HT-29 (cell line): ENCODE data around the gene COX4I1. TPM values are rescaled to one million over a fixed set of nuclear protein-coding genes. Genes with fewer than 3 reads are reported as not detected.

Experiments used
- DNase-seq: peaks from one replicate; pipeline ENCODE4 v3.0.0-alpha.2; 2015; ENCODE audit warnings: low spot score
- total RNA-seq: library from RNA; depleted of rRNA; stranded (reverse); fragments of >200 nt; shearing (Covaris generic); gene quantifications from 2 replicates; pipeline ENCODE4 v1.2.3, GENCODE V29; 2014

Gene COX4I1
- total RNA-seq, 1 experiment from 2014 or later, result 443 TPM

- no peak for DNase-seq
Observed at GRCh38 chr16:85840395-85840794, 40.9 kb downstream of the COX4I1 start.

GRCh38 chr16:85840801-85841200, 41.3 kb downstream of the COX4I1 start:
- no peak for DNase-seq

- DNase-seq, result no peak
Observed at GRCh38 chr16:85842435-85842834, 42.9 kb downstream of the COX4I1 start.

DNA sequence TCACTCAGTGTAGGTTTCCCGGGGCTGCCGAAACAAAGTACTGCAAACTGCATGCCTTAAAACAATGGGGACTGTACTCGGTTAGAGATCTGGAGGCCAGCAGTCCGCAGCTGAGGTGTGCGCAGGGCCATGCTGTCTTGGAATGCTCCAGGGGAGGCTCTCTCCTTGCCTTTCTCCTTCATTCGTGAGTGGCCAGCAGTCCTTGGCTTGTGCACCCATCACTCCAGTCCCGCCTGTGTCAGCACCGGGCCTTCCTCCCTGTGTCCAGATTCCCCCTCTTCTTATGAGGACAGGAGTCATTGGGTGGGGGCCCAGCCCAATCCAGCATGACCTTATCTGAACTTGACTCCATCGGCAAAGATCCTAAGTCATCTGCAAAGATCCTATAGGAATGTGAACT, 43.4 kb downstream of the COX4I1 start:
- no peak for DNase-seq

DNA sequence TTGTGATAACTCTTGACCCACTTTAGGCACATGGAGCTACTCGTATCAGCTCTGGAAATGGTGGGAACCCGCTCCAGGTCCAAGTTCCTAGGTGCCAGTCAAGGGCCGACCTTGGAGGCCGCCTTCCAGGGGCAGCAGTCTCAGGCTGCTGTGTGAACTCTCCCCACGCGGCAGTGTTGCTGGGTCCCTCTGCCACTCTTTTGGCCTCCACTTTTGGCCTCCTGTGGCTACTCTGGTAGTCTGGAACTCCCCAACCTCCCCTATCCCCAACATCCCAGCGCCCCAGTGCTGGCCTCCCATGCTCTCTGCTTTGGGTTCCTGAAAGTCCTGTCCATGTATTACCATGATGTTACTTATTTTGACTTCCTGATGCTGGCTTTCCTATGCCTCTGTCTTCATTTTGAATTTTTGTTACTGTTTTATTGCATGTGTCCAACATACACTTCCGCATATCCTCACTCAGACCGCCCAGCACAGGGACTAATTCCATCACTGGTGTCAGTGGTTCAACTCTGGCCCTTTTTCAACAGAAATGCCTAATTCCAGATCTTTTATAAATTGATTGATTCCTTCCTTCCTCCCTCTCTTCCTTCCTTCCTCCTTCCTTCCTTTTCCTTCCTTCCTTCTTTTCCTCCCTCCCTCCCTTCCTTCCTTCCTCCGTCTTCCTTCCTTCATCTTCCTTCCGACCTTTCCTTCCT, 44.1 kb downstream of the COX4I1 start:
- DNase-seq, result no peak

- no peak for DNase-seq
Observed at GRCh38 chr16:85844169-85844481, 44.6 kb downstream of the COX4I1 start.

DNA sequence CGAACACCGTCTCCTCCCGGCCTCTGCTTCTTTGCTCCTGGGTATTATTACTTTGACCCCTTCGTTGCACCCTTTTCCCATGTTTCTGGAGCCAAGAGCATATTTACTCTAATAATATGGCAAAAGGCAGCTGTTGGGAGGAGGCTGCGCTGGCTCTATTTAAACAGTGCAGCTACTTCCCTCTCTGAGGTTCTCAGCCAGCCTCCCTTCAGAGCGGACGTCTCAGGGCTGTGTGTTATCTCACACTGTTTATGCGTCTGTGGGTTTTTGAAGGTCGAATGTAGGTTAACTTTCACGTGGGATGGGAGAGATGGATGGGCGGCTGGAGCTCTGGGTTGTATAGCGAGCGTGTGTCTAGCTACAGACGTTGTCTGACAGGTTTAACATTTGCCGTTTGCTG, 45.3 kb downstream of the COX4I1 start:
- DNase-seq, result no peak

- DNase-seq, result no peak
Observed at GRCh38 chr16:85845266-85845665, 45.8 kb downstream of the COX4I1 start.

DNA sequence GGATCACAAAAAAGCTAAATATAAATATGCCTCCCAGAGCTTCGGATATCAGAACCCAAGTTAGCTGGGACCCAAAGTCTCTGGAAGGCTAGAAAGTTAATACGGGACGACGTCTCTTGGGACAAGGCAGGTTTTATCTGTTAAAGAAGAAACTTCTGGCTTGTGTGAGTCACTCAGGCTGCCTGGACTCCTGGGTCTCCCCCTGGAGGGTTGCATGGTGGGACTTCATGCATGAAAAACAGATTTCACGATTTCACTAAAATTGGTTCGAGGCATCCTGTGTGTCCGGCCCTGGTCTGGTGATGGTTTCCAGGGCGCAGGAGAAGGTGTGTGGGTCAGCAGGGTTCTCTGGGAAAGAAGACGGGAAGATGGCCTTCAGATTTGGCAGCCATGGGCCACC, 47.0 kb downstream of the COX4I1 start:
- DNase-seq, result no peak

DNA sequence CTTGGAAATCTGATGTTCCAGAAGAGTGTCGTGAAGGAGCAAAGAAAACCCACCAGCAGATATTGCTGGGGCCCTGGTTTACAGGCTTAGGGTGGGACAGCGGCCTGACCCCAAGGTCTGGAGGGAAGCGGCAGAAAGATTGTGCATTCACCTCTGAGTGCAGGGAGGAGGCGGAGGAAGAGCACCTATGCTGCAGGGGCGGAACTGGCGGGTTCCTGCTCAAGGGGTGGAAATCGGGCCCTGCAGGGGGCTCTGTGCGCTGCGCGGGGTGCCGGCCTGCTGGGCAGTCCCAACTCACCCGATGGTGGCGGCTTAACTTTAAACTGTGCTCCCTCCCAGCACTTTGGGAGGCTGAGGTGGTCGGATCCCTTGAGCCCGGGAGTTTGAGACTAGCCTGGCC, 47.5 kb downstream of the COX4I1 start:
- no peak for DNase-seq

- DNase-seq, result no peak
Observed at GRCh38 chr16:85847681-85848601, 48.4 kb downstream of the COX4I1 start.

GRCh38 chr16:85848986-85849385, 49.5 kb downstream of the COX4I1 start:
- no peak for DNase-seq

- DNase-seq, result no peak
Observed at GRCh38 chr16:85849388-85849787, 49.9 kb downstream of the COX4I1 start.

GRCh38 chr16:85850344-85850880, 50.9 kb downstream of the COX4I1 start:
- DNase-seq, result no peak

GRCh38 chr16:85851034-85851785, 51.7 kb downstream of the COX4I1 start:
- no peak for DNase-seq

DNA sequence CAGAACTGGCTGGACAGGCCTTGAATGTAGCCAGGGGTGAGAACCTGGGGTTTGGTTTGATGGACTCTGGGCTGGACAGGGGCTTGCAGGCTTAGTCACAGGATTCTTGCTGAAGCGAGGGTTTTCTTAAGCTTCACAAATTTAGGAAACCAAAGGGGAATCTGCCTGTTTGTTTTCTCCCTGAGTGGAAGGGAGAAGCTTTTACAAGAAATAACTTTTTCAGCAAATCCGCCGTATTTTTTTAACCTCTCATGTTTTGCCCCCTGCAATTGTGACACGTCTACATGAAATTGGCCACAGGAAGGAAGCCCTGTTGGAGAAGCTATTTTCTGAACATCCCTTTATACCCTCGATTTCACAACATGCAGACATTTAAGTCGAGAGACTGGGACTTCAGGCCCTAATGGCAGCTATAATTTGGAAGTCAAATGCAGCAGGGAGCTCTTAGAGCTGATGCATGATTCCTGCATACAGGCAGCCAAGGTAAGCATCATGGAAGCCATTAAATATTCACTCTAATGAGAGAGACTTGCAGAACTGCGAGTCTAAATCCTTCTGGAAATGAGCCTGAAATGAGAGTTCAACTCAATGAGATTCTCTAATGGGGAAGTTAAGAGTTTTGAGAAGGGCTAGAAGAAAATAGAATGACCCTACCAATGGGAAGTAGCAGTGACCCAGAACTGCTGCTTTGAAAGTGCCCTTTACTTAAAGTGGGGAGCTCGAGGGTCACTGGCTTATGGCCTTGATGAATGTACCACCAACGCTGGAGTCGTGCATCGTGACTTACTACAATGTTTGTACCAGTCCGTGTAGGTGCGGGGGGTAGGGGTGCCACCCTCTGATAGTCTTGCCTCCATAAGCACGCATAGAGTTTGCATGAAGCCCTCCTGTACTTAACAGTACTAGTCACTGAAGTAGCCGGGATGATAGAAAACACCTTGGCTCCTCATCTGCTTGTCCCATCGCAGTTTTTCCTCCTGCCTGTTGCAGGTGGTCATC, 54.4 kb downstream of the COX4I1 start:
- DNase-seq, result no peak

- no peak for DNase-seq
Observed at GRCh38 chr16:85854935-85855334, 55.4 kb downstream of the COX4I1 start.

- no peak for DNase-seq
Observed at GRCh38 chr16:85856079-85856478, 56.6 kb downstream of the COX4I1 start.

- no peak for DNase-seq
Observed at GRCh38 chr16:85856585-85856984, 57.1 kb downstream of the COX4I1 start.
